SW480 (cell line): ENCODE data around the gene HAND2.

Source experiments
- DNase-seq: peaks from one replicate; pipeline ENCODE4 v3.0.0-alpha.2; 2016; ENCODE audit warnings: low spot score

Gene HAND2

DNA sequence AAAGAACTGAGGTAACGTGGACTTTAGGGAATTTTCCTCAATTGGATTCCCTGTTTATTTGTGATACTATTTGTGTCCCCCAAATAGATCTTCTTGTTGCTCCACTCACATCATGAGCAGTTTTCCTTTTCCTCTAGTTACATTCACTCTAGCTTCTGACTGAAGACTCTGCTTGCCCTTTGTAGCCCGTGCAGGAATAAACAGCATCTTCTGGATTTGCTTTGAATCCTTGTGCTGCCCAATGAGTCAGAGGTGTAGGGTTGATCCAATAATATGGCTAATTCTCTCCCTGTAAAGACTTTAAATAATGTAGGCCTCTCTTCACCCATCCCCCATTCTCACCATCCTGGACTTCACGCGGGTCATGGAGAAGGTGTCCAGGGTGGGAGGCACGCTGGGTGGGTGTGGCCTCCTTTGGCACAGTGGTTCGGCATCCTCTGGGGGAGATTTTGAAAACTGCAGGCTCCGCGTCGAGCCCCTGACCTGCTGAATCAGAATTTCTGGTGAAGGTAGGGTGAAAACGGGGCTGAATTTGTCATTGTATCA is 9.0 kb downstream of the HAND2 start:
- no peak for DNase-seq

DNA sequence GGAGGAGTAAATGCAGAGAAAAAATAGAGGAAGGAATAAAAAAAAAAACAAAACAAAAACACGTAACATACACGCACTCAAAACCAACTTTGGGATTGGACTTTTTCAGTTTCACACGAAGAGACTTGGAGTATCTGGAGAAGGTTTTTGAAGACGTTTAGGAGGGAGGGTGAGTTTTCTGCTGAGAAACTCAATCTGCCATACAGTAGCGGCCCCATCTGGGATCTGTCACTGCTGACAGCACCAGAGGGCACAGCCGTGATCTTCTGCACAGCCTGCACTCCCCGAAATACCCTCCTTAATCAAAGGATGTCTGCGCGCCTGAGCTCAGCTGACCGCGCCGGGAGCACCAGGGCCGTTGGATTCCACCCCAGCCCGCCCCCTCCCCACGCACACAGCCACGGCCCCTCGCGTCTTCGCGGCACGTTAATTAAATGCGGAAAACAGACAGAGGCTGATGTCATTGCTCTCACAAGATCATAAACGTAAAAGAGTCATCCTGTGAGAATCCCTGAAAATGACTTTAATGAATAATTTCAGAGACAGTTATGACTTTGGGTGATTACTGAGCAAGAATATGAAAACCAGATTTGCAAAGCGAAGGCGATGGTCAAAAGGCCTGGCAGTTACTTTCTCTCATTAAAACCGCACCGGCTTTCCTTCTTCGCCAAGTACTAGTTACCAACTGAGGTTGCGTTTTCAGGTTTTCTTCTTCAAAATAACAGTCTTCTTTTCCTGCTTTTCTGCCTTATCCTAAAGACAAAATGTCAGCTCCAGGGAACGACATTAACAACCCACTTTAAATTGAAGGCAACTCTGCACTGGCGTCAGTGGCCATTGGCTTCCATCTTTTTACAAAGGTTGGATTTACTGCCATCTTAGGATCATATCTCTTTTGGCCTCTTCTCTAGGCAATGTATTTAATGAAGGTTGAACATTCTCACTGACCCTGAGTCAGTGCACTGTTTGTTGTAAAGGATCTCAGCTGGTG is 10.6 kb downstream of the HAND2 start:
- no peak for DNase-seq

DNA sequence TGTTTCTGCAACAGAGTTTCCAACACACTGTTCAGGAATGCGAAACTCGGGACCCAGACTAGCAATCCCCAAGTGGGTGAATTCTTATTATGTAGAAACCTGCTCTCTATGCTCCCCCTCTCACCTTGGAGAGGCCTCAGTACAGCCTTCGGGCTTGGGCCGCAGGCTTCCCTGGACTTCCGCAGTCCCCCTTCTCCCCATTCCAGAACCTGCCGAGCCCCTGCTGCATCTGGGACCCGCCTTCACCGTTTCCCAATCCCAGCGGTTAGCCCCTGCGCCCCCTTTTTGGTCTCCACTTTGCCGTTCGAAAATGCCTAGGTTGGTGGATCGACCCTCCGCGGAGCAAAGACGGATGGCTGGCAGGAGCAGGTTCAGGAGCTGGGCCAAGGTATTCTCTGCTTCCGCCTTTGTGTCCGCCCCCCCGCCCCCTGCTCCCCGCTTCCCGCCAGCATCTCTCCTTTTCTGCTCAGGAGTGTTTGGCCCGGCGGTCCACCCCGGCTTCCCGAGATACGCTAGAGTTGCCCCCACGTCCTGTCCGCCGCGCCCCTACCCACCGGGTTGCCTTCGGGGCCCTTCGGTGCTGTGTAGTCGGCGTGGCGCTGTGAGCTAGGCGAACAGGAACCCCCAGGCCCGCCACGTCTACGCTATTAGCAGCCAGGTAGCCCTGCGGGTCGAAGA is 11.5 kb downstream of the HAND2 start:
- no peak for DNase-seq

DNA sequence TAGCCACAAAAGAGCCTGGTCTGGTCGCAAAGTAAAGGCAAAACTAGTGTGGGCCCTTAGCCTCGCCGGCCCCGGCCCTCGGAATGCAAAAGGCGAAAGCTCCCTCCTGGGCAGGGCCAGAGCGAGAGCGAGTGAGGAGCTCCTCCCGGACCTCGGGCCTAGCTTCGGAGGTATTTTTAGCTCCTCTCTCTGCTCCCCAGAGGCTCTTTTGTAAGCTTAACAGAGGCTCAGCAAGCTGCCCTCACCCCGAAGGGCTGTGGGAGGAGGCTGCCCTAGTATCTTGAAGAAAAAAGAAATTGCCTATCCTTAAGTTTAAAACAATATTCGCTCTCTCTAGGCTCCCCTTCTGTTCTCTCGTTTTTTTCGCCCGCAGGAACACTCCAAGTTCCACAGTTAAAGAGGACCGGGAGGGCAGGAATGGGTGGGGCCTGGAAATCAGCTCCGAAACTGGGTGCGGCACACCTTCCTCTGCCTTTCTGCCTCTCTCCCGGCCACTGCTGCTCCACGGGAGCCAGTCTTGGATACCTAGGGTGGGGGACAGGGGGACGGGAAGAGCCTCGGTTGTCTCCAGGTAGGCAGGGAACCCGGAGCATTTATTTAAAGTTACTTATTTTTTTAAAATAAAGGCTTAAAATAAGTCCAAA is 12.1 kb downstream of the HAND2 start:
- DNase-seq, result no peak

DNA sequence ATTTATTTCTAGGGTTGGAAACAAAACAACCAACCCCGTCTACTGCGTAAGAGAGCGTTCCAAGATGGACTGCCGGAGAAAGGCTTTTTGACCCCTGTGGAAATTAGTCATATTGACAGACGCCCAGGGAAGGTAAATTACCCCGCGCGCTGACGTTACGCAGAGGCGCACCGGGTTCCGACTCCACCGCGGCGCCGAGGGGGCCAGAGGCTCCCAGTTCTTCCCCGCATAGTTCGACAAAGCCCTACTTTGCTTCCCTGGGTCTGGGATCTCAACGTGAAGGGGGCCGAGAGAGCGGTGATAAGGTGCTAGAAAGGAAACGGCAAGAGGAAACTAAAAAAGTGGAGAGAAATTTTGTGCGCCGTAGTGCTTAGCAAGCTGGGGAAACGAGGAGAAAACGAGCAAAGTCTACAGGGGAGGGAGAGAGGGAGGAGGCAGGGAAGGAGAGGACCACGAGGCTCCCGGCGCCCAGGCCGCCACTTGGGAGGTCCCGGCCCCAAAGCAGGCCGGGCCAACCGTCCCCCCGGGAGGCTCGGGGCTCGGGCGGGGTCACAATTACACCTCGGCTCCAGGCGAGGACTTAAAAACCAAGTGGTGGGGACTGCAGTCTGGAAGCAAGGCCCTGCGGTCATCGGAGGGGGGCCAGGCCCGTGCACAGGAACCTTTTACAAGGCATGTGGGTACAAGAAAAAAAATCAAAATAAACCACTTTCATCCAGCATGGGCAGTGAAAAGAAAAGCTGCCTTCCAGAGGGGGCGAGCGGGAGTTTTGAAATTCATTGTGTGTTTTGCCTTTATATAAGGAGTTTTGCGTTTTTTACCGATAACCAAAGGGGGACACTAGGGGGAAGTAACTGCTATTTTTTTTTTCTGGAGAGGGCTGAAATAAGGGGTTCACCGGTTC is 13.2 kb downstream of the HAND2 start:
- no peak for DNase-seq

DNA sequence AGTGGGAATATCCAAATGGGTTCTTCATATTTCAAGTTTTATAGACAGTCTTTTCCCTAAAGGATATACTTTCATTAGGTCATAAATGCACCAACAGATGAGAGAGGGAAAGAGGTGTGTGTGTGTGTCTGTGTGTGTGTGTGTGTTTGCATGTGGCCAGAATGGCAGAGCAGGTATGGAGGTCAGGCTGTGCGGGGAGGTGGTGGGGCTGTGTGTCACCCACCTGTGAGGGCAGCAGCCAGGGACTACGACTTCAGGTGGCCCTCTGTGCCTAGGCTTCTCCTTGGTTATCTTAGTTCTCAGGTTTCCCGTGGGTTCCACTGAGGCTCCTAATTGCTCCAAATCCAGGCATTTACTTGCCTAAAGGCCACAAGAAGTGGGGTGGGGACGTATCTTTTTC is 14.6 kb downstream of the HAND2 start:
- no peak for DNase-seq

DNA sequence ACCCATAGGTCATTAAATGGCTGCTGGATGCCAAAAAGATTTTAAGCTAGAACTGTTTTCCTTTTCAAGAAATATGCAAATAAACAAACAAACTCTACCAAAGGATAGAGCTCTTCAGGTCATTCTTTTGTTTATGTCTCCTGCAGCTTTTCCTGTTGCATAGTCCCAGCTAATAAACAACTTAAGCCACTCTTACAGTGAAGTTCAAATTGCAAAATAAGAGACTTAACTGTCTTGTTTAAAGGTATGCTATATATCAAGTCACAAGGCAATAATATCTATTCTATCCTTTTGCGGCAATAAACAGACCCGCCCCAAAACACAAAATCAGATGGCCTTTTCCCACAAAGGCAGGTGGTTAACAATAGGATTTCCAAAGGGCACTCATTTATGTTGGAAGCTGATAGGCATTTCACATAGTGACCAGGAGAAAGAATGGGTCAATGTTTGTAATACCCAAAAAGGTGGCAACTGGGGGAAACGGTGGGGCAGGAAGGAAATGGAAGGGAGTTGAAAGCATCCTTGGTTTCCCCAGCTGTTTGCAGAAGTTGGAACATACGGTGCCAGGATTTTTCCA is 15.3 kb downstream of the HAND2 start:
- DNase-seq, result no peak

DNA sequence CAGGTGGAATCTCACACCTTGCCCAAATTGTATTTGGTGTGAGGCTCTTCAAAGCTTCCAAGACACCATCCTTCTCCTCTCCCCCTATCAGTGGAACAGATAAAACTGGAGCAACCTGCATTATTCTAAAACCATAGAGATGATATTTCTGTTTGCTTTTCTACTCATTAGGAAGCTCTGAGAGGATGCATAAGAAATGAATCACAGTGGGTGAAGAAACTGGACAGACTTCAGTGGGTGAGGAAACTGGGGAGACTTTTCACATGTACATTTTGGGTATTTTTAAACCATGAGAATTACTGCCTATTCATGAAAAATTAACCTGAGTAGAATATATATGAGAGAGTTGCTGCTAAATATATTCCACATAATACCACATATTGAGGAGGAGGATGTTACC is 16.4 kb downstream of the HAND2 start:
- no peak for DNase-seq

DNA sequence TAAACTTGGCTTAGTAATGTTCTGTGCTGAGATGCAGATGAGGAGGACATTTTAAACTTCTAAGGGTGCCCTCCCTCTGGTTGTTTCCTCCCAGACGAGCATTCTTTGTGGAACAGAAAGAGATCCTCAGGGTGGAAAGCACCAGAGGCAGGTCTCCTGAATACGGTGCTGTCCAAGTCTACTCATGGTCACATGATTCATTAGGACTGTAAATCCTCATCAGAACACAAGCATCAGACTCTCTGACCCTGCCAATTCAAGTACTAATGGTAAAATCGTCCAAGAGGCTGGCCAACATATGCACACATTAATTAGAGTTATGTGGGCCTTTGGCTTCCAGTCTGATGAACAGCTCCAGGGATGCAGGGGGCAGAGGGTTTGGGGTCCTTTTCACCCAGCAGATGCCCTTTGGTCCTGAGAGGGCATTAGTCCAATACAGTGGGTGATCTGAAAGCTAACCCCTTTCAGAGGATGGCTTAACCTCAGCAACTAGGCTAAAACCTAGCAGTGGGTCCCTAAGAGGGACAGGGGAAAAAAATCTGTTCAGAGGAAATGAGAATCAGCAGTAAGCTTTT is 18.2 kb downstream of the HAND2 start:
- no peak for DNase-seq

DNA sequence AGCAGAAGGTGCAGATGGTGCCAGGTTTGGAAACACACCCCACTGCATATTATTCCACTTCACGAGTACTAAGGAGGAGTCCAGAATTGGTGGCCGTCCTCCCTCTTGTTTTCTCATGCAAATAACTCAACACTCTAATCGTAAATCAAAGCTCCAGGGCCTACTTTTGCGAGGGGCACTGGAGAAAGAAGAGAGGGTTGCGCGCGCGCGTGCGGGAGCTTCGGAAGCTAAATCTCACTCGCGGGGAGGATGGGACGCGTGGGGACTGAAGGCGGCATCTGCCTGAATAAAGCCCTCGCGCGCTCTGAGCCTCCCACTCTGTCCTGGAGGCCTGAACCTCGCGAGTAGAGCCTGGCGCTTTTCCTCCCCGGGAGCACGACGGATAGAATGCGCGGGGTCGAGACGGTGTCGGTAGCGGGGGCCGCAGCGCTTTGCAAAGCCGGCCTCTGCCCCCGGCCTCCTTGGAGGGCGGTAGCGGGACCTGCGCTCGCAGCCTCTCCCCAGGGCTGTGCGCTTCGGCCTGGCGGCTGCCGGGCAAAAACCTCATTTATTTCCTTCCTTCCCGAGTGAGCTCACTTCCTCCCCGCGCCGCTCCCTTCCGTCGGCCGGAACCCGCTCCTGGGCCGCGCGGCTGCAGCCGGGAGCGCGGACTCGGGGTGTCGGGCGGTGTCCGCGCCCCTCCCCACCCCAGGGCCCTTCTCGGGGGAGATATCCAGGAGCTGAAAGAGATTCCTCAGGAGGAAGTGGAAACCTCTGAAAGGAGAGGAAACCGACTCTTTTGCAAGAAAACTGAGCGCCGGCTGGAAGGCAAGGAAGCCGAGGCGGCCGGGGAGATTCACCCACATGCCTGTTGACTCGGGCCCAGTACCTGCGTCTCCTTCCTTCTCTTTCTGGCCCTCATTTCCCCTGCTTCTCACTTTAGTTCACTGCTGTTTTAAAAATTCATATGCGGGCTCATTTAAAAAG is 20.7 kb downstream of the HAND2 start:
- DNase-seq, result no peak

DNA sequence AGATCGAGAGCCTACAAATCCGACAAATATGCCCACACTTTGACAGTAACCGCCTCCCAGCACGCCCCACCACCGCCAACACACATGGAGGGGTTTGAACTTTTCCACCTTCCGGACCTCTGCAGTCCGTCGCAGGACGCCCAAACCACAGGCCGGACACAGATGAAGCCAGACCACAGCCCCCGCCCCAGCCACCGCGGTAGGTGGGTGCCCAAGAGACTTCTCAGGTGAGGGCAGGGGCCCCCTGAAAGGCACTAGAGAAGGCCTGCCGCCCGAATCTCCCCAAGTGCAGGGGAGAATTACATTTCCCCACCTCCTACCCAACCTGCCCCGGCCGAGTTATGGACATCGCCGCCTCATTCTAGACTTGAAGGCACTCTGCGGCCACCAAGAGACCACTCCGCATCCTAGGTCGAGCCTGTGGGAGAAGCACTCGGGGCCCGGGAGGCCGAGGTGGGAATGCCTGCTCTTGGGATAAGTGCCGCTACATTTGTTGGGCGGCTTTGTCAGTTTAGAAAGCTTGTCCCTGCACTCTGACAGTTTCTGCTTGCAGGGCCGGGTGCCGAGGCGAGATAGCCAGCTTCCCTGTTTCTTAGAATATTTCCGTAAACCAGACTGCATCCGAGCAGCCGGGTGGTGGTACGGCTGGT is 21.5 kb downstream of the HAND2 start:
- no peak for DNase-seq

DNA sequence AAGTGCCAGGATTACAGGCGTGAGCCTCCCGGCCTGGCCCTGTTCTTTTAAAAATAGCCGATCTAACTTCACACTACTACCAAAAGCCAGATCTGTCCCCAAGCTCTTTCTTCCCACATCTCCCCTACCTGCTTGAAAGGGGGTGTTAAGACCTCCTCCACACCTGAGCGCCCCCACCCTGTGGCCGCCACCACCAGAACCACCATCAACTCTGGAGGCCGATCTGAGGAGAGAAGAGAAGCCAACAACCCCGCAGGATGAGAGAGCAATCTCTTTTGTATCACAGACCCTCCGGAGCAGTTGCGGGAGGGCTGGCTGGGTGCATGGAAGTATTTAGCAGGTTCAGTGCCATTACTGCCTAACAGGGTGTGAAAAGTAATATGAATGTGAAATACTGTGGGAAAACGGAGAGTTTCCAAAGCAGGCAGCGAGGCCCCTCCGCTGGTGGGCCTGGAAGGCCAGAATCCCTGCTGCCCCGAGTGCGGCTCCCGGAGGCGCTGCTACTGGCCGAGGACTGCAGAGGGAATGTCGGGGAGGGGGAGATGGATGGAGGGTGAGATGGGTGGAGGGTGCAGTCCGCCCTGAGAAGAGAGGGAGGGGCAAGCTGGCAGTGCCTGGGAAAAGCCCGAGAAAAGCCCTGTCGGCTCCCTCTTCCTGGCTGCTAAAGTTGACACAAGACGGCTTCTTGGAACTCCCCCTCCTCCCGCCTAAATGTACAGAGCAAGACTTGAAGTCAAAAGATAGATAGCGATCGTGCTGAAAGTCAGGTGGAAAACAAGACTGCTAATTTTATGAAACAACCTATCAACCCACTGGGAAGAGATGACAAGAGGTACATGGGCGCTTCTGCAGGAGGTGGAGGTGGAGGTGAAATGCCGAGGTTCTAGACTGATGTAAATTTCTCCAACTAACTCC is 22.3 kb downstream of the HAND2 start:
- no peak for DNase-seq

DNA sequence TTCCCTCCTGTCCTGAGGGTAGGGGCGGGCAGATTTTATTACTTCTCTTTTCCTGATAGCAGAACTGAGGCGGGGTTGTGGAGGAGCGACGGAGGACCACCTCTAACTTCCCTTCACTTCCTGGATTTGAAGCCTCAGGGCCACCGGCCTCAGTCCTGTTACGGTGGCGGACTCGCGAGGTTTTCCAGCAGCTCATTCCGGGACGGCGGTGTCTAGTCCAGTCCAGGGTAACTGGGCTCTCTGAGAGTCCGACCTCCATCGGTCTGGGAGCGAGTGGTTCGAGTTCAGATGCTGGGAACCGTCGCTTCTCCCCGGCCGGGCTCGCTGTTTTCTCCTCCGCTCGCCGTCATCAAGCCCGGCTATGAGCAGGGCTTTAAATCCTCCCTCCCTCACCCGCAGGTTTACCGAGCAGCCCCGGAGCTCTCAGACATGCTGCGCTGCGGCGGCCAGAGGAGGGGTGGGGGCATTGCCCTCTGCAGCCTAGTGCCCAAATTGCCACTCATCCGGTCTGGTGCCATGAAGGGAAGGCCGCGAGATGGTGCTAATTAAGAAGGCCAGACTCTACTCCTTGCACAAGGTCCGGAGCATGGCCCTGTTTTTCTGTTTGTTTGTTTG is 23.3 kb downstream of the HAND2 start:
- no peak for DNase-seq

DNA sequence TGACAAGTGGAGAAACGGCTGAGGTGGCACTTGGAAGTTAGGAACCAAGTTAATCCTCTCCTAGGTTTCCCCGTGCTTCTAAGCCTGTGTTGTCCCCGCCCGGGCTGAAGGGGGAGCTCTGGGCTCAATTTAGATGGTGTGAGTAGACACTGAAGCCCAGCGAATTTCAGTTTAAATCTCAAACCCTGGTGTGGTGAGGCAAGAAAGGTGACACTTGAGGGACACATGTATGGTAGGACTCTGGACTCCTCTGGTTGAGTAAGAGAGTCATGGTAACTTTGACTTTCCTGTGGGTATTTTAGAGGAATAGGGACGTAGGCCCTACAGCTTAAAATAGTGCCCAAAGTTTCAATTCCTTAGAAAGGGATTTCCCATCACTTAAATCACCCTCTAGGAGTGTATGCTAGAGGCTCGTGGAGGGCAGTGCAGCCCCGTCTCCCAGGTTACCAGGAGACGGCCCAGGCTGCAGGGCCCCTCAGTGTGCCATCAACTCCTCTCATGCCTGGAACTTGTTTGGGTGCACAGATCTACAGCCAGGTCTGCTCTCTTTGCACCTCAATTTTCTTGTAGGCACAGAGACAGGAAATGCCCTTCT is 24.0 kb downstream of the HAND2 start:
- DNase-seq, result peak; percentile 24

DNA sequence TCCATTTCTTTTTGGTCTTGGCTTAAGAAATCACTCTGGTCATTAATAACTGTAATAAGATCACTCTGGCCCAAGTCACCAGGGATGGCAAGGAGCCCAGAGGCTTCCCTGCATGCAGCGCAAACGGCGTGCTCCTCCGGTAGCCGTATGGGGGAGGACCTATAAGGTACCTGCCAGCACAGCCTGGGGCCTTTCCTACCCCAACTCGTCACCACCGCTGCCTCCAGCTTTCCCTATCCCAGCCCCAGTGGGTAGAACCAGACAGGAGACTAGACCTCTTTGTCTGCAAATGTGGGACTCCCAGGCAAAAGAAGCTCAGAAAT is 25.9 kb downstream of the HAND2 start:
- DNase-seq, result no peak

DNA sequence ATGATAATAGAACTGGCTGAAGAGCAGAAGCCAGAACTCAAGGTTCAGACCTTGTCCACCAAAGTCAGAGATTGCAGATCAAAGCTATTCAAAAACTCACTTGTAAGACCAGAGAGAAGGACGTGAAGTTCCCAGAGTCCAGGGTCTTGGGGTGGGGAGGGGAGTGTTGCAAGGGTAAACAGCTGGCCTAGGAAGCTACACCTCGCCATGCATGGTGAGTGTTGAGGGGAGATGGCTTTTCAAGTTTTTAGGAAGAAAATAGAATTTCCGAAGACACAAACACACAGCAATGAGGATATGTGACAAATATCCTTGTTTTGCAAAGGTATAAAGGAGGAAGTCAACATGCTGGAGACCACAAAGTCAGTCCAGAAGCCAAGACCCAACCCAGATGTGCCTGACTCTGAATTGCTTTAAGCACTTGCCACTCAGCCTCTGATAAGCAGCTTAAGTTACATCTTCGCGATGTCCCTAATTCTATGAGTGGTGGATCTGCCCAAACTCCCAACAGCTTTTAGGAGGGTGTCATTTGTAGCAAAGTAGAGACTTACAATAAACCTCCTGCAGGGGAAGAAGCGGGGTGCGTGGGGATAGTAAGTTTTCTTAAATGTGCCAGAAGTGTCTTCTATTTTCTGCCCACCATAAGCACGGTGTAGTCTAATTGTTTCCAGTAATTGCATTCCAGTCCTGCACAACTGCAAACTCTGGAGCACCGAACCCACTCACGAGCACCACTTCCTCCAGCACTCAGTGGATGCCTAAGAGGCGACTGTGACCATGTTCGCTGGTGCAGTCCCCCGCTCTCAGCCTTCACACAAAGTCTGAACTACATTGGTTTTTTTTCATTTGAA is 26.5 kb downstream of the HAND2 start:
- no peak for DNase-seq
